Upper lobe of left lung (tissue), 6 donors: Measurements from ENCODE around the gene MYL12B. TPM values are rescaled to one million over a fixed set of nuclear protein-coding genes. Genes with fewer than 3 reads are reported as not detected.

Experiments
- ATAC-seq, 2 donors: fragments of 200-7000 bp; cut with Tn5 transposase; one replicate each; pipeline ENCODE4 v1.9.1; 2022; ENCODE audit warnings: mild to moderate bottlenecking in 2 of 2, moderate library complexity in 2 of 2; ENCODE audit not compliant: low FRiP score in 2 of 2
- DNase-seq, 2 donors: peaks; one replicate each; pipeline ENCODE4 v3.0.0-alpha.2; 2019 to 2020
- H3K27ac ChIP-seq, 4 donors: fragments of 200-600 bp; sonication (generic); one replicate each; pipeline ENCODE4 v1.5.1; 2016 to 2019
- H3K27me3 ChIP-seq, 4 donors: fragments of 200-600 bp; sonication (generic); one replicate each; pipeline ENCODE4 v1.5.1; 2017 to 2019
- H3K36me3 ChIP-seq, 4 donors: fragments of 200-600 bp; sonication (generic); one replicate each; pipeline ENCODE4 v1.5.1; 2016 to 2019
- H3K4me1 ChIP-seq, 4 donors: fragments of 200-600 bp; sonication (generic); one replicate each; pipeline ENCODE4 v1.5.1; 2018 to 2019
- H3K4me3 ChIP-seq, 4 donors: fragments of 200-600 bp; sonication (generic); one replicate each; pipeline ENCODE4 v1.5.1; 2017 to 2019; ENCODE audit warnings: mild to moderate bottlenecking in 2 of 4, moderate library complexity in 1 of 4
- H3K9me3 ChIP-seq, 4 donors: fragments of 200-600 bp; sonication (generic); one replicate each; pipeline ENCODE4 v1.5.1; 2018 to 2019
- CTCF ChIP-seq, 6 experiments: fragments of 450-650 bp in 4 of 6; fragments of 200-600 bp in 2 of 6; sonication (generic) in 2 of 6; IDR thresholded peaks; one replicate each; pipeline ENCODE4 v1.5.1; 2016 to 2019; ENCODE audit warnings: antibody characterized with exemption in 6 of 6
- EP300 ChIP-seq, 4 donors: sonication (generic); formaldehyde crosslinking; IDR thresholded peaks; one replicate each; pipeline ENCODE4 v1.5.1; 2017; ENCODE audit warnings: antibody characterized with exemption in 4 of 4, control low read depth in 2 of 4
- POLR2A ChIP-seq, 4 donors: fragments of 450-650 bp; IDR thresholded peaks; one replicate each; pipeline ENCODE4 v1.5.1; 2016 to 2017; ENCODE audit warnings: antibody characterized with exemption in 4 of 4, mild to moderate bottlenecking in 2 of 4
- POLR2AphosphoS5 ChIP-seq, 2 donors: sonication (generic); formaldehyde crosslinking; IDR thresholded peaks; one replicate each; pipeline ENCODE4 v1.5.1; 2017; ENCODE audit warnings: antibody characterized with exemption in 2 of 2
- WGBS, 2 donors: methylation state at CpG; one replicate each; pipeline ENCODE4 v1.1.5; 2017 to 2018; 5-methylcytosine and 5-hydroxymethylcytosine counted together
- total RNA-seq, 6 donors: library from RNA; depleted of rRNA in 4 of 6; stranded (reverse); fragments of >200 nt in 4 of 6; gene quantifications; one replicate each; pipeline versions ENCODE4 v1.1.0 to v1.2.1, GENCODE V29; 2016 to 2021
- donor health status: DM: no; HTN: no; CAD: no; lungs with moderate emphysema.
- donor health status: DM: no; HTN: yes; CAD: no; lungs with severe emphysema.

The MYL12B gene
- total RNA-seq, 6 donors from 2014 or later, result 93.2 to 451 (median 361) TPM

DNA sequence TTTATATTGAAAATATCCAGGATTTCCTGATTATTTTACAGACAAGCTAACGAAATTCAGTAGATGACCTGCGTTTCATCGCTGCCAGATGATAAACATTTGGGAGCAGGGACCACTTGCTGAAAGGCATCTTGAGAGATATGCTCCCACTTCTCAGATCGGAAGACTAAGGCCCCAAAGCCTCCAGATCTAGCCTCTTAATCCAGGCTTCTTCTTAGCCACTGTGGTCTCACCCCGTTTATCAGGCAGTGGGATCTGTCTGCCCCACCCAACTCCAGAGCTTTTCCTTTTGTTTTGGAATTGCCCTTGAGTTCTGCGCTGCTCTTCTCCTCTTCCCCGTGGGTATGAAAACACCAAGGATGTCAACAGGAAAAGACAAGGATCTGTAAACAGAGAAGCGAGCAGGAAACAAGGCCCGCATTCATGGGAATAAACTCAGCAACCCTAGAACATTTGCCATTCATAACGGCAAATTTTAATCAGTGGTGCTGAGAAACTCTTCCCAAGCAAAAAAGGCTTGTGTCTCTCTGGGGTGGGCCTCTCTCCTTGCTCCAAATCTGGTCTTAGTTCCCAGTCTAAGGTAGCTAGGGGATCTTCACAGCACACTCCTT is 21.4 kb downstream of the MYL12B start:
- 57 to 63% methylated on average over 10 of the region's 10 CpGs for WGBS, 2 donors
- peak overlapping the region in 3 of 4 donors; percentile 17 to 26 (median 21) for H3K4me3 ChIP-seq

DNA sequence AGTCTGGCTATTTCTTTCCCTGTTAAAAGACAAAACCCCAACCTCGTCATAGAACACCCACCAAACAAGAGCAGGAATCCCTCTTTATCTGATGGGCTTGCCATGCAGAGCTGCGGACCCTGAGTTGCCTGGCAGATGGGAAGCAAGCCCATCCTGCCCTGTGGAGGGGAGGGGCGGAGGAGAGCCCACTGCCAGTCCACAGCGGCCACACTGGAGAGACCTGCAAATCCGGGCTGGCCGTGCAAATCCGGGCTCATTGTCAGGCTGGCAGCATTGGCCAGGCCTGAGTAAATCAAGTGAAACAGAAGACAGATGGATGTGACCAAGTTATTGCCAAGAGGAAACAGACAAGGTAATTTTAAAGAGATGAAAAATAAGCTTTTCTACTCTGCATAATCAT is 22.0 kb downstream of the MYL12B start:
- TF ChIP-seq POLR2AphosphoS5 (IDR thresholded peaks at IDR 0.05) (no peak), CTCF (IDR thresholded peaks at IDR 0.05) (no peak), POLR2A (IDR thresholded peaks at IDR 0.05) (no peak), EP300 (IDR thresholded peaks at IDR 0.05) (no peak)
- Histone ChIP-seq H3K4me3 (no peak overlapping the region), H3K27me3 (no peaks in the 10 kb centered on the region), H3K36me3 (peaks cover 0 to 4% (median 0%) of the 10 kb centered on the region in 4 donors), H3K27ac (peak overlapping the region in 3 of 4 donors; percentile 43 to 76 (median 50)), H3K9me3 (no peaks in the 10 kb centered on the region), H3K4me1 (peaks cover 0 to 8% (median 3%) of the 10 kb centered on the region in 4 donors)
- peak in 1 of 2 donors; percentile 37 for DNase-seq
- 62 to 68% methylated on average over 7 of the region's 7 CpGs for whole genome bisulfite sequencing, 2 donors
- no peak for ATAC-seq

More for the DNA sequence above, 21.4 kb downstream of the MYL12B start:
- H3K27ac ChIP-seq, result peak overlapping the region in 3 of 4 donors; percentile 43 to 76 (median 50)
- TF ChIP-seq EP300 (IDR thresholded peaks at IDR 0.05) (no peak), POLR2A (IDR thresholded peaks at IDR 0.05) (no peak), POLR2AphosphoS5 (IDR thresholded peaks at IDR 0.05) (no peak), CTCF (IDR thresholded peaks at IDR 0.05) (no peak)
- ATAC-seq, result no peak
- no peaks in the 10 kb centered on the region for H3K27me3 ChIP-seq
- peaks cover 0 to 8% (median 3%) of the 10 kb centered on the region in 4 donors for H3K4me1 ChIP-seq
- no peak for DNase-seq
- no peaks in the 10 kb centered on the region for H3K9me3 ChIP-seq
- H3K36me3 ChIP-seq, result peaks cover 0 to 9% (median 3%) of the 10 kb centered on the region in 4 donors

- H3K4me1 ChIP-seq, result peaks cover 0 to 8% (median 3%) of the 10 kb centered on the region in 4 donors
- no peak overlapping the region for H3K4me3 ChIP-seq
- H3K27ac ChIP-seq, result peak overlapping the region in 1 of 4 donors; percentile 76
- no peak for TF ChIP-seq CTCF (IDR thresholded peaks at IDR 0.05)
- no peak for TF ChIP-seq EP300 (IDR thresholded peaks at IDR 0.05)
- no peak for TF ChIP-seq POLR2A (IDR thresholded peaks at IDR 0.05)
- no peak for TF ChIP-seq POLR2AphosphoS5 (IDR thresholded peaks at IDR 0.05)
- DNase-seq, result no peak
- no peaks in the 10 kb centered on the region for H3K36me3 ChIP-seq
- no peaks in the 10 kb centered on the region for H3K27me3 ChIP-seq
- ATAC-seq, result no peak
- WGBS, 2 donors, result 93 to 98% methylated on average over 4 to 9 of the region's 9 CpGs
- no peaks in the 10 kb centered on the region for H3K9me3 ChIP-seq
Measured at GRCh38 chr18:3284501-3284900, 22.6 kb downstream of the MYL12B start.

- ATAC-seq, result no peak
- WGBS, 2 donors, result 79% methylated on average over 7 of the region's 7 CpGs
- no peaks in the 10 kb centered on the region for H3K27me3 ChIP-seq
- no peaks in the 10 kb centered on the region for H3K9me3 ChIP-seq
- no peak overlapping the region for H3K4me3 ChIP-seq
- peaks cover 0 to 8% (median 3%) of the 10 kb centered on the region in 4 donors for H3K4me1 ChIP-seq
- no peak overlapping the region for H3K27ac ChIP-seq
- no peaks in the 10 kb centered on the region for H3K36me3 ChIP-seq
- DNase-seq, result no peak
- TF ChIP-seq POLR2A (IDR thresholded peaks at IDR 0.05), result no peak
- no peak for TF ChIP-seq CTCF (IDR thresholded peaks at IDR 0.05)
- no peak for TF ChIP-seq EP300 (IDR thresholded peaks at IDR 0.05)
- TF ChIP-seq POLR2AphosphoS5 (IDR thresholded peaks at IDR 0.05), result no peak
Measured at GRCh38 chr18:3286159-3286558, 24.2 kb downstream of the MYL12B start.
